ENCODE data around the gene ADAMTS14. TPM values are rescaled to one million over a fixed set of nuclear protein-coding genes. Genes with fewer than 3 reads are reported as not detected.

ADAMTS14 gene
- total RNA-seq, 1 donor from 2014 or later, result 19.4 TPM

DNA sequence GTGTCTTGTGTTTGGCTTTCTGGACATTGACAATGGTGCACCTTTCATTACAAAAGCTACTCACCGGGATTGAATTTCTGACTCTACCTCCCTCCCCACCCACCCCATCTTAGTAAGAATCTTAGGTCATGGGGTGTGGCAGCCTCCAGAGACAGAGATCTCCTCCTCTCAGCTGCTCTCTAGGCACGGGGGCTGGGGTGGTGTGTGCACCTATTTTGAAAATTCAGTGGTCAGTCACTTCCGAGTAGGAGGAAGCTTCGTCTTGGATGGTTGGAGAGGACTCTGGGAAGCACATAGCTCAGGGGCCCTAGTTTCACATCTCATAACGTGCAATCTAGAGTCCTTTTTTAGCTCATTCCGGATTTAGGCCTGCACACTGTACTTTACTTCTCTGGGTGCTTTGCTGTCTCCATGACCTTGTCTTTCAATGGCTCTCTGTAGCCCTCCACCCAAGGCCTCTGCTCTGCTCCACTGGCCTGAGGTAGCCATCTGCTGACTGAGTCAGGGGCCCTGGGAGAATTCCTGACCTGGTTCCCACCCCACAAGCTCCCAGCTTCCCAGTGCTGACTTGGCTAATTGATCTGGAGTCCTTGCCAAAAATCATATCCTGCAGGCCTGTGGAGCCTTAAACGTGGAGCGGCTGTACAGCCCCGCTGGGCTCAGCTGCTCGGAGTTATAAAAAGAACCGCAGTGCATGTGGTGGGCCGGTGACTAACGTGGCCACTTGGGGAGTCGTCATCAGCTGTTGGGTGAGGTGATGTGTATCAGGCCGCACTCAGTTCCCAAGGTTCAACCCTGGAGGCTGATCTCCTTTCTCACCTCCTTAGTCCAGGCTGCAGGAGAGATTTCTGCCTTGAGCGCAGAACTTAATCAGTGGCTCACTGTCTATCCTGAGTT is 19.3 kb upstream of the ADAMTS14 start:
- Mint-ChIP-seq H3K4me3 (ENCODE audit: unreplicated experiment) (no peak overlapping the region), H3K27ac (ENCODE audit: unreplicated experiment) (peak overlapping the region; percentile 94), H3K27me3 (ENCODE audit: low read depth, unreplicated experiment) (no peaks in the 10 kb centered on the region), H3K4me1 (ENCODE audit: low read depth, unreplicated experiment) (peaks cover 39% of the 10 kb centered on the region), H3K9me3 (ENCODE audit: unreplicated experiment) (peaks cover 22% of the 10 kb centered on the region), H3K36me3 (ENCODE audit: low read depth, unreplicated experiment) (peaks cover 4% of the 10 kb centered on the region)
- H3K79me2 ChIP-seq (ENCODE audit: insufficient read depth, low read length), result no peaks in the 10 kb centered on the region
- TF ChIP-seq, protein P1, sequence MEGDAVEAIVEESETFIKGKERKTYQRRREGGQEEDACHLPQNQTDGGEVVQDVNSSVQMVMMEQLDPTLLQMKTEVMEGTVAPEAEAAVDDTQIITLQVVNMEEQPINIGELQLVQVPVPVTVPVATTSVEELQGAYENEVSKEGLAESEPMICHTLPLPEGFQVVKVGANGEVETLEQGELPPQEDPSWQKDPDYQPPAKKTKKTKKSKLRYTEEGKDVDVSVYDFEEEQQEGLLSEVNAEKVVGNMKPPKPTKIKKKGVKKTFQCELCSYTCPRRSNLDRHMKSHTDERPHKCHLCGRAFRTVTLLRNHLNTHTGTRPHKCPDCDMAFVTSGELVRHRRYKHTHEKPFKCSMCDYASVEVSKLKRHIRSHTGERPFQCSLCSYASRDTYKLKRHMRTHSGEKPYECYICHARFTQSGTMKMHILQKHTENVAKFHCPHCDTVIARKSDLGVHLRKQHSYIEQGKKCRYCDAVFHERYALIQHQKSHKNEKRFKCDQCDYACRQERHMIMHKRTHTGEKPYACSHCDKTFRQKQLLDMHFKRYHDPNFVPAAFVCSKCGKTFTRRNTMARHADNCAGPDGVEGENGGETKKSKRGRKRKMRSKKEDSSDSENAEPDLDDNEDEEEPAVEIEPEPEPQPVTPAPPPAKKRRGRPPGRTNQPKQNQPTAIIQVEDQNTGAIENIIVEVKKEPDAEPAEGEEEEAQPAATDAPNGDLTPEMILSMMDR (IDR thresholded peaks at IDR 0.05; ENCODE audit: insufficient read depth, low read depth, low read length), result no peak
- no peak for TF ChIP-seq EZH2 (IDR thresholded peaks at IDR 0.05; ENCODE audit: insufficient read depth, low read length)
- H4K20me1 ChIP-seq (ENCODE audit: insufficient read depth, low read length), result no peaks in the 10 kb centered on the region
- H3K27me3 ChIP-seq (ENCODE audit: insufficient read depth, low read length), result no peaks in the 10 kb centered on the region
- H3K4me3 ChIP-seq (ENCODE audit: insufficient read depth, low read depth, low read length), result no peak overlapping the region
- H3K4me2 ChIP-seq (ENCODE audit: low read length), result peak overlapping the region; percentile 56
- H3K9me3 ChIP-seq (ENCODE audit: insufficient read depth, low read depth, low read length), result peaks cover 9% of the 10 kb centered on the region
- FAIRE-seq (peak; percentile 37), DNase-seq (ENCODE audit: low read depth) (peak; percentile 100)
- no peaks in the 10 kb centered on the region for H3K36me3 ChIP-seq (ENCODE audit: insufficient read depth, low read length)
- peak overlapping the region; percentile 56 for H2AFZ ChIP-seq (ENCODE audit: low read depth, low read length)
- H3K27ac ChIP-seq (ENCODE audit: low read depth, low read length), result peak overlapping the region; percentile 97
- peaks cover 43% of the 10 kb centered on the region for H3K4me1 ChIP-seq (ENCODE audit: insufficient read depth, low read length)
- peak overlapping the region; percentile 82 for H3K9ac ChIP-seq (ENCODE audit: low read length)

DNA sequence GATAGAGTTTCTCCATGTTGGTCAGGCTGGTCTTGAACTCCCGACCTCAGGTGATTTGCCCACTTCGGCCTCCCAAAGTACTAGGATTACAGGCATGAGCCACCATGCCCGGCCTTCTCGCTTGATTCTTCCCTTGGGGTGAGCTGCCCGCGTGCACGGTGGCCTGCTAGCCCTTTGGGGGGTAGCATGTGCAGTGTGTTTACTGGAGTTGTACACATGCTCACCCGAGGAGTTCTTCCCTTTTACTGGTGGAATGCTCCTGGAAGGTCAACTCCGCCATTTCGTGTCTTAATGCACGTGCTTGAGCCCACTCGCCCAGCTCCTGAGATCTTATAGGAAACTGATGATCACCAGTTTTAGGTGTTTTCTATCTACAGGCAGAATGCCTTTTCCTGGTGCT is 17.0 kb upstream of the ADAMTS14 start:
- Histone ChIP-seq H3K27ac (ENCODE audit: low read depth, low read length) (peak overlapping the region; percentile 98), H3K27me3 (ENCODE audit: insufficient read depth, low read length) (no peaks in the 10 kb centered on the region)
- no peak for FAIRE-seq

More for the DNA sequence above, 17.0 kb upstream of the ADAMTS14 start:
- TF ChIP-seq, protein P1 (IDR thresholded peaks at IDR 0.05; ENCODE audit: insufficient read depth, low read depth, low read length), result no peak
- no peak for TF ChIP-seq EZH2 (IDR thresholded peaks at IDR 0.05; ENCODE audit: insufficient read depth, low read length)
- Histone ChIP-seq H3K4me2 (ENCODE audit: low read length) (no peak overlapping the region), H3K9me3 (ENCODE audit: insufficient read depth, low read depth, low read length) (peaks cover 12% of the 10 kb centered on the region), H3K9ac (ENCODE audit: low read length) (peak overlapping the region; percentile 78), H3K4me1 (ENCODE audit: insufficient read depth, low read length) (peaks cover 36% of the 10 kb centered on the region), H4K20me1 (ENCODE audit: insufficient read depth, low read length) (no peaks in the 10 kb centered on the region), H3K4me3 (ENCODE audit: insufficient read depth, low read depth, low read length) (no peak overlapping the region), H3K79me2 (ENCODE audit: insufficient read depth, low read length) (no peaks in the 10 kb centered on the region), H3K36me3 (ENCODE audit: insufficient read depth, low read length) (no peaks in the 10 kb centered on the region), H2AFZ (ENCODE audit: low read depth, low read length) (no peak overlapping the region)
- no peak overlapping the region for H3K4me3 Mint-ChIP-seq (ENCODE audit: unreplicated experiment)
- H3K27ac Mint-ChIP-seq (ENCODE audit: unreplicated experiment), result peak overlapping the region; percentile 96
- peaks cover 9% of the 10 kb centered on the region for H3K36me3 Mint-ChIP-seq (ENCODE audit: low read depth, unreplicated experiment)
- H3K4me1 Mint-ChIP-seq (ENCODE audit: low read depth, unreplicated experiment), result peaks cover 35% of the 10 kb centered on the region
- no peak for DNase-seq (ENCODE audit: low read depth)
- no peaks in the 10 kb centered on the region for H3K27me3 Mint-ChIP-seq (ENCODE audit: low read depth, unreplicated experiment)
- peaks cover 25% of the 10 kb centered on the region for H3K9me3 Mint-ChIP-seq (ENCODE audit: unreplicated experiment)

All from astrocyte (in vitro differentiated cells and primary cell).